SK-N-MC (cell line): Measurements from ENCODE around the gene LRRC3.

ENCODE experiments used
- DNase-seq: peaks from one replicate; pipeline ENCODE4 v3.0.0-alpha.2; 2011; ENCODE audit warnings: low read depth, low spot score
- H3K27ac ChIP-seq: fragments of 200-600 bp; sonication (generic); 2 replicates; pipeline ENCODE4 v1.5.1; 2016; ENCODE audit warnings: mixed run types
- H3K36me3 ChIP-seq: fragments of 200-600 bp; sonication (generic); 2 replicates; pipeline ENCODE4 v1.6.1; 2017; ENCODE audit warnings: antibody characterized with exemption, low read length, mixed read lengths; ENCODE audit not compliant: insufficient read depth
- H3K4me3 ChIP-seq: fragments of 200-600 bp; sonication (generic); 2 replicates; pipeline ENCODE4 v1.5.1; 2016
- H3K9ac ChIP-seq: fragments of 200-600 bp; sonication (generic); 2 replicates; pipeline ENCODE4 v1.8.0; 2017; ENCODE audit warnings: mixed run types, mixed read lengths; ENCODE audit not compliant: insufficient read length
- H3K9me3 ChIP-seq: fragments of 200-600 bp; sonication (generic); 2 replicates; pipeline ENCODE4 v1.6.1; 2017; ENCODE audit warnings: low read depth, mild to moderate bottlenecking, antibody characterized with exemption, low read length, moderate library complexity, mixed read lengths
- EZH2 ChIP-seq: fragments of 200-600 bp; sonication (generic); IDR thresholded peaks from one replicate; pipeline ENCODE4 v1.6.1; 2017; ENCODE audit warnings: antibody characterized with exemption
- FOXP2 ChIP-seq: optimal IDR thresholded peaks from 2 replicates; pipeline ENCODE3; 2011; ENCODE audit warnings: mild to moderate bottlenecking, moderate library complexity; ENCODE audit not compliant: insufficient read depth; ENCODE audit errors: extremely low read length, control extremely low read depth
- POLR2AphosphoS5 ChIP-seq: IDR thresholded peaks from 2 replicates; pipeline ENCODE4 v1.6.1; 2012; ENCODE audit warnings: mild to moderate bottlenecking, low read depth, low read length, borderline replicate concordance

LRRC3 gene

DNA sequence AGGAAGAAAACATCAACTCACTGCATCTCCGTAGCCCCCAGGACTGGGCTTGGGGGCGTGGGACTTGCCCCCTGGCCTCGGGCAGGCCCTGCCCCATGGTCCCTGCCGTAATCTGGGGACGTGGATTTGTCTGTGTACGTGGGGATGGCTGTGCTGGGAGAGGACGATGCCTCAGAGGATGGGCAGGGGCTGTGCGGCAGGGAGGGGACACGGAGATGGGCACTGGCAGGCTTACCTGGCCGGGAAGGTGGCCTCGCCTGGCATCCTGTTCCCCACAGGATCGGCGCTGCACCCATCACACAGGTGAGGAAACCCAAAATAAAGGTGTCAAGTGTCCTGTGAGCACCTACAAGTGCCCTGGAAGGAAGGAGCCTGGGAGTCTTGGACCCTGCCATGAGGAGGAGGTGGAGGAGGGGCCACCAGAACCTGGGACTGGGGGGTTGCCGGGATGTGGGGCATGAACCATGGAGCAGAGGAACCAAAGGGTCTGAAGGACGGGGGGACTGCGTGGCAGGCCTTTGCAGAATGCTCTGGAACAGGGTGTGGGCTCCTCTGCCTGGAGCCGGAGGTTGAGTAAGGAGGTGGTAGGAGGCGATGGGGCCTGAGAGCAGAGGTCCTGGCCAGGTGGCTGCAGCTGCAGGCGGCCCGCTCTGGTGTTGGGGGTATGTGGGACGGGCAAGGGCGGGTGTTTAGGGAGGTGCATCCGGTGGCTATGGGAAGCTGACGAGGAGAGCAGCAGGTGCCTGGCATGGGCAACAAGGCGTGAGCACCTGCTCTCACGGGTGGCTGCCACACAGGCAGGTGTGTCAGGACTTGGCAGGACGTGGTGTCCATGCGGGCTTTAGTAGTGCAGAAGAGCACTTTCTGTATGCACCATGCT lies 27.8 kb upstream of the LRRC3 start:
- no peak for TF ChIP-seq EZH2
- TF ChIP-seq FOXP2, result no peak
- no peak for TF ChIP-seq POLR2AphosphoS5
- Histone ChIP-seq H3K9ac (no peak overlapping the region), H3K4me3 (no peak overlapping the region), H3K27ac (peak overlapping the region; percentile 70; the same call in 1 of the 2 replicates), H3K9me3 (no peaks in the 10 kb centered on the region), H3K36me3 (no peaks in the 10 kb centered on the region)
- DNase-seq, result no peak

DNA sequence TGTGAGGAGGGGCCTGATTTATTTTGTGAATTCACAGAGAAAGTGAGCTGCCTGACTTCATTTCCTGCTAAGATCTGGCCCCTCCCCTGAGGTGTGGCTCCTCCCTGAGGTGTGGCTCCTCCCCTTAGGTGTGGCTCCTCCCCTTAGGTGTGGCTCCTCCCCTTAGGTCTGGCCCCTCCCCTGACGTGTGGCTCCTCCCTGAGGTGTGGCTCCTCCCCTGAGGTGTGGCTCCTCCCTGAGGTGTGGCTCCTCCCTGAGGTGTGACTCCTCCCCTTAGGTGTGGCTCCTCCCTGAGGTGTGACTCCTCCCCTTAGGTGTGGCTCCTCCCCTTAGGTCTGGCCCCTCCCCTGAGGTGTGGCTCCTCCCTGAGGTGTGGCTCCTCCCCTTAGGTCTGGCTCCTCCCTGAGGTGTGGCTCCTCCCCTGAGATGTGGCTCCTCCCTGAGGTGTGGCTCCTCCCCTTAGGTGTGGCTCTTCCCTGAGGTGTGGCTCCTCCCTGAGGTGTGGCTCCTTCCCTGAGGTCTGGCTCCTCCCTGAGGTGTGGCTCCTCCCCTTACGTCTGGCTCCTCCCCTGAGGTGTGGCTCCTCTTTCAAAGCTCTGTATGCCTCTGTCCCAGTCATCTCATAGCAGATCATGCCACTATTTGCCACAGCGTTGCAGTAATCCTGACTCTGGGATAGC lies 26.9 kb upstream of the LRRC3 start:
- no peak for TF ChIP-seq EZH2
- Histone ChIP-seq H3K4me3 (no peak overlapping the region), H3K9me3 (no peaks in the 10 kb centered on the region), H3K9ac (no peak overlapping the region), H3K27ac (peak overlapping the region; percentile 70; the same call in 1 of the 2 replicates), H3K36me3 (no peaks in the 10 kb centered on the region)
- DNase-seq, result peak; percentile 20

DNA sequence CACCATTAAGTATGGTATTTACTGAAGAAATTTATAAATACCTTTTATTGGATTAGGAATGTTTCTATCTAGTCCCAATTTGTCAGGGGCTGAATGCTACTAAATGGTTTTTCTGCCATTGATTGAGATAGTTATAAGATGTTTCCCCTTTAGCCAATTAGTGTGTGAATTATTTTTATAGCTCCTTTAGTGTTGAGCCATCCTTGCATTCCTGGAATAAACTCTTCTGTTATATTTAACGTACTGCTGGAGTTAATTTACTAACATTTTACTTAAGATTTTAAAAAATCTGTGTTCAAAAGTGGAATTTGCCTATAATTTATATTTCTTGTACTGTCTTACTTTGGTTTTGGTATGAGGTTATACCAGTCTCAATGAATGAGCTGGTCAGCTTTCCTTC lies 25.4 kb upstream of the LRRC3 start:
- H3K9me3 ChIP-seq, result no peaks in the 10 kb centered on the region
- no peak overlapping the region for H3K4me3 ChIP-seq
- no peak overlapping the region for H3K27ac ChIP-seq
- TF ChIP-seq POLR2AphosphoS5 (no peak), EZH2 (no peak), FOXP2 (no peak)
- H3K9ac ChIP-seq, result no peak overlapping the region
- no peak for DNase-seq
- no peaks in the 10 kb centered on the region for H3K36me3 ChIP-seq

DNA sequence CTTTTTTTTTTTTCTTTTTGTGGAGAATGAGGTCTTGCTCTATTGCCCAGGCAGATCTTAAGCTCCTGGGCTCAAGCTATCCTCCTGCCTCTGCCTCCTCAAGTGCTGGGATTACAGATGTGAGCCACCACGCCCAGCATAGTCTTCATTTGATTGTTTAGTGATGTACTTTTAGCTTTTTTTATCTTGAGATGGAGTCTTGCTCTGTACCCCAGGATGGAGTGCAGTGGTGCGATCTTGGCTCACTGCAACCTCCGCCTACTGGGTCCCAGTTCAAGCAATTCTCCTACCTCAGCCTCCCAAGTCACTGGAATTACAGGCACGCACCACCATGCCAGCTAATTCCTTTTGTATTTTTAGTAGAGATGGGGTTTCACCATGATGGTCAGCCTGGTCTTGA lies 24.0 kb upstream of the LRRC3 start:
- H3K9ac ChIP-seq, result no peak overlapping the region
- no peak overlapping the region for H3K27ac ChIP-seq
- H3K36me3 ChIP-seq, result no peaks in the 10 kb centered on the region
- TF ChIP-seq POLR2AphosphoS5 (no peak), EZH2 (no peak), FOXP2 (no peak)
- H3K4me3 ChIP-seq, result no peak overlapping the region
- DNase-seq, result no peak
- no peaks in the 10 kb centered on the region for H3K9me3 ChIP-seq

- no peak for TF ChIP-seq POLR2AphosphoS5
- no peak for TF ChIP-seq EZH2
- no peak for TF ChIP-seq FOXP2
- Histone ChIP-seq H3K36me3 (no peaks in the 10 kb centered on the region), H3K9ac (no peak overlapping the region), H3K27ac (no peak overlapping the region), H3K9me3 (no peaks in the 10 kb centered on the region), H3K4me3 (no peak overlapping the region)
- DNase-seq, result no peak
Measured at GRCh38 chr21:44432841-44433790, 22.2 kb upstream of the LRRC3 start.

DNA sequence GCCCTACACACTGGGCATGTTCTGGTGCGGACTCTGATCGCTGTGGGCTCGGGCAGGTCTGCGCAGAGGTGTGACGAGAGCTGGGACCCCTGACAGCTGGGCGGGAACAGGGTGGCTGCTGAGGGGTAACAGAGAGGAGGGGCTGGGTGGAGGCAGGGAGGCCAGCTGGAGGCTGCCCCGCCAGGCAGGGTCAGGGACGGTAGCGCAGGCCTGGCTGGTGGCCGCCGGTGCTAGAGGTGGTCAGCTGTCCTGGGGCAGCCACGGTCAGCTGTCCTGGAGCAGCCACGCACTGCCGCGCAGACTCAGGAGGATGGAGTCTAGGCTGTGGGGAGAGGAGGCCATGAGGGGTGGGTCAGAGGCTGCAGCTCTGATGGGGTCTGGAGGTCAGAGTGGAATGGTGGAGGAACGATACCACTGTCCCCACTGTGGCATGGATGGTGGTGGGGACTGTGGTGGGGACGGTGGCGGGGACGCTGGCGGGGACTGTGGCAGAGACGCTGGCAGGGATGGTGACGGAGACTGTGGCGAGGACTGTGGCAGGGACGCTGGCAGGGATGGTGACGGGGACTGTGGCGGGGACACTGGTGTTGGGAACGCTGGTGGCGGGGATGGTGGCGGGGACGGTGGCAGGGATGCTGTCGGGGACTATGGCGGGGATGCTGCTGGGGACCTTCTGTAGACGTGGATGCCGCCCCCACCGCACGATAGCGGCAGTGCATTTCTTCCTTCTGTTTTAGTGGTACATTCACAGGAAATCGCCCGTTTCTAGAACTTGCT lies 21.3 kb upstream of the LRRC3 start:
- no peak for DNase-seq
- TF ChIP-seq POLR2AphosphoS5, result no peak
- no peak for TF ChIP-seq EZH2
- no peak for TF ChIP-seq FOXP2
- no peak overlapping the region for H3K27ac ChIP-seq

DNA sequence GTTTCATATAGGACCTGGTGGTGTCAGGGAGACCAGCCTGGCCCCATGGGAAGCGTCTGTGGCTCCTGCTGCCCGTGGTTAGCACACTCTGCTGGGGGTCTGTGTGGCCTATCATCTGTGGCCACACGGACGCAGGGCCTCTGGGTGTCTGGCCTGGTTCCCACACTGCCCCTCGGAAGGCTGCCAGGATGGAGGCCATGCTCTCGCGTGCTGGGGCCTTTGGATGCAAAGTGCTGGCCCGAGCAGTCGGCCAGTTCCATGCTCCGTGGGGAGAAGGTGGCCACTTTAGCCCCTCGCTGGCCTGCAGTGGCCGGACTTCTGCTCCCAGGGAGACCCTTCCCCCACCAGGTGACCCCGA lies 20.8 kb upstream of the LRRC3 start:
- Histone ChIP-seq H3K36me3 (no peaks in the 10 kb centered on the region), H3K4me3 (no peak overlapping the region), H3K9me3 (no peaks in the 10 kb centered on the region), H3K27ac (no peak overlapping the region), H3K9ac (no peak overlapping the region)
- no peak for TF ChIP-seq FOXP2
- TF ChIP-seq POLR2AphosphoS5, result no peak
- no peak for TF ChIP-seq EZH2
- no peak for DNase-seq

More for the DNA sequence above, 21.3 kb upstream of the LRRC3 start:
- Histone ChIP-seq H3K9ac (no peak overlapping the region), H3K36me3 (no peaks in the 10 kb centered on the region), H3K4me3 (no peak overlapping the region), H3K9me3 (no peaks in the 10 kb centered on the region)
